Measurements from ENCODE around the gene KRTAP5-11.
"Not testable (repeated sequence)": the region's sequence is repeated elsewhere in the genome, so short reads cannot be mapped to it uniquely, and the experiment has no call there.

The KRTAP5-11 gene

DNA sequence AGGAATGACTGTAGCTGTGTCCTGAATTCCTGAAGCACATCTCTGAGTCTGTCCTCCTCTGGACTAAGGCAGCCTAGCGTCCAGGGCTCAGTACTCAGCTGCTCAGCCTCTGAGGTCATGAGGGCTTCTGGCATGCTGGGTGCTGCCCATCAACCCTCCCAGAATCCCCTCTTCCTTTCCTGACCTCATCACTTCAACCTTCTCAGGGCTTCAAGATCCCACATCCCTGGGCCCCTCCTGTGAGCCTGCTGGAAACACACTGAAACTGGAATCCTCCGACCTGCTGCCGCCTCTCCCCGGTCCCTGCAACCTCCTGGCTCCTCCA is 44.0 kb downstream of the KRTAP5-11 start:
- no peak for DNase-seq (ENCODE audit: low read depth)
- TF ChIP-seq, protein P1, sequence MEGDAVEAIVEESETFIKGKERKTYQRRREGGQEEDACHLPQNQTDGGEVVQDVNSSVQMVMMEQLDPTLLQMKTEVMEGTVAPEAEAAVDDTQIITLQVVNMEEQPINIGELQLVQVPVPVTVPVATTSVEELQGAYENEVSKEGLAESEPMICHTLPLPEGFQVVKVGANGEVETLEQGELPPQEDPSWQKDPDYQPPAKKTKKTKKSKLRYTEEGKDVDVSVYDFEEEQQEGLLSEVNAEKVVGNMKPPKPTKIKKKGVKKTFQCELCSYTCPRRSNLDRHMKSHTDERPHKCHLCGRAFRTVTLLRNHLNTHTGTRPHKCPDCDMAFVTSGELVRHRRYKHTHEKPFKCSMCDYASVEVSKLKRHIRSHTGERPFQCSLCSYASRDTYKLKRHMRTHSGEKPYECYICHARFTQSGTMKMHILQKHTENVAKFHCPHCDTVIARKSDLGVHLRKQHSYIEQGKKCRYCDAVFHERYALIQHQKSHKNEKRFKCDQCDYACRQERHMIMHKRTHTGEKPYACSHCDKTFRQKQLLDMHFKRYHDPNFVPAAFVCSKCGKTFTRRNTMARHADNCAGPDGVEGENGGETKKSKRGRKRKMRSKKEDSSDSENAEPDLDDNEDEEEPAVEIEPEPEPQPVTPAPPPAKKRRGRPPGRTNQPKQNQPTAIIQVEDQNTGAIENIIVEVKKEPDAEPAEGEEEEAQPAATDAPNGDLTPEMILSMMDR (IDR thresholded peaks at IDR 0.05; ENCODE audit: control insufficient read depth, extremely low read depth, insufficient read depth), result no peak

DNA sequence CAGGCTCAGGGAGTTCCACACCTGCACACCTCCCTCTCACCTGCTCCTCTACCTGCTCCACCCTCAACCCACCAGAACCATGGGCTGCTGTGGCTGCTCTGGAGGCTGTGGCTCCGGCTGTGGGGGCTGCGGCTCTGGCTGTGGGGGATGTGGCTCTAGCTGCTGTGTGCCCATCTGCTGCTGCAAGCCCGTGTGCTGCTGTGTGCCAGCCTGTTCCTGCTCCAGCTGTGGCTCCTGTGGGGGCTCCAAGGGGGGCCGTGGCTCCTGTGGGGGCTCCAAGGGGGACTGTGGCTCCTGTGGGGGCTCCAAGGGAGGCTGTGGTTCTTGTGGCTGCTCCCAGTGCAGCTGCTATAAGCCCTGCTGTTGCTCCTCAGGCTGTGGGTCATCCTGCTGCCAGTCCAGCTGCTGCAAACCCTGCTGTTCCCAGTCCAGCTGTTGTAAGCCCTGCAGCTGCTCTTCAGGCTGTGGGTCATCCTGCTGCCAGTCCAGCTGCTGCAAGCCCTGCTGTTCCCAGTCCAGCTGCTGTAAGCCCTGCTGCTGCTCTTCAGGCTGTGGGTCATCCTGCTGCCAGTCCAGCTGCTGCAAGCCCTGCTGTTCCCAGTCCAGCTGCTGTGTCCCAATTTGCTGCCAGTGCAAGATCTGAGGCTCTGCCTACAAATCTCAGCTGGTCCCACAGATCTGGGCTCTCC is 44.6 kb downstream of the KRTAP5-11 start, which contains the start of gene KRTAP5-8:
Gene KRTAP5-8 (plus strand): TSS at position 49 of the 689 bp plus-strand sequence. CDS start 31 bp downstream, at position 80.
- H3K4me3 ChIP-seq (ENCODE audit: low read depth, low read length); DNase-seq (ENCODE audit: low read depth): not testable (repeated sequence)

More for the DNA sequence above, 44.0 kb downstream of the KRTAP5-11 start:
- H3K4me3 ChIP-seq (ENCODE audit: low read depth, low read length), result no peak overlapping the region

DNA sequence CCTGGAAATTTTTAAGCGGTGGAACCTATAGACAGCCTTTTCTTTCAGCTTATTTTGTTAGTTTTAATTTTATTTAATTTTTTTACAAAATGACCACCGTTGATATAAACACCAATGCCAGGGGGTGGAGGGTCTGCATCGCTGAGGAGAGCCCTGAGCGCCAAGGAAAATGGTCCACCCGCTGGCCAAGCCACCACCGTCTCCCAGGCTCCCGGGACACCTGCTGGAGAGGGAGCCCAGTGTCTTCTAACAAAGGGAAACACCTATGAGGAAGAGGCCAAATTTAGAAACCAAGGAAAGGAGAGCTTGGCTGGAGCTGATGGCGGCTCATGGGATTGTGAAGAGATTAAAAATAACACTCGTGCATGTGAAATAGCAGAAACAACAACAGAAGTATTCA is 45.1 kb downstream of the KRTAP5-11 start:
- TF ChIP-seq, protein P1 (IDR thresholded peaks at IDR 0.05; ENCODE audit: control insufficient read depth, extremely low read depth, insufficient read depth), result no peak
- no peak overlapping the region for H3K4me3 ChIP-seq (ENCODE audit: low read depth, low read length)
- DNase-seq (ENCODE audit: low read depth), result no peak

DNA sequence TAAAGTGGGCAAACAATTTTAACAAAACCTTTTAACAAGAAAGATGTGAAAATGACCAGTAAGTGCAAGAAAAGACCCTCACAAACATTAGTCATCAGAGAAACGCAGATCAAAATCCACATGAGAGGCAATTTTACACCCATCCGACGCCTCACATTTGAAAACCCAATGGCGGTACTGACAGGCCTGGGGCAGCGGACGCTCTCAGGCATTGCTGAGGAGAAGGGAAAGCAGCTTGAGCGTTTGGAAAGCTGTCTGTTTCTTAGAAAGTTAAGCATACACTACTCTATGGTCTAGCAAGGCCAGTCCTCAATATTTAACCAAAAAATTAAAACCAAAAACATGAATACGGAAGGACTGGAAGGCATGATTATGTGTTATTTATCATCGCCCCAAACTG is 46.9 kb downstream of the KRTAP5-11 start:
- TF ChIP-seq, protein P1 (IDR thresholded peaks at IDR 0.05; ENCODE audit: control insufficient read depth, extremely low read depth, insufficient read depth), result no peak
- no peak overlapping the region for H3K4me3 ChIP-seq (ENCODE audit: low read depth, low read length)
- no peak for DNase-seq (ENCODE audit: low read depth)

DNA sequence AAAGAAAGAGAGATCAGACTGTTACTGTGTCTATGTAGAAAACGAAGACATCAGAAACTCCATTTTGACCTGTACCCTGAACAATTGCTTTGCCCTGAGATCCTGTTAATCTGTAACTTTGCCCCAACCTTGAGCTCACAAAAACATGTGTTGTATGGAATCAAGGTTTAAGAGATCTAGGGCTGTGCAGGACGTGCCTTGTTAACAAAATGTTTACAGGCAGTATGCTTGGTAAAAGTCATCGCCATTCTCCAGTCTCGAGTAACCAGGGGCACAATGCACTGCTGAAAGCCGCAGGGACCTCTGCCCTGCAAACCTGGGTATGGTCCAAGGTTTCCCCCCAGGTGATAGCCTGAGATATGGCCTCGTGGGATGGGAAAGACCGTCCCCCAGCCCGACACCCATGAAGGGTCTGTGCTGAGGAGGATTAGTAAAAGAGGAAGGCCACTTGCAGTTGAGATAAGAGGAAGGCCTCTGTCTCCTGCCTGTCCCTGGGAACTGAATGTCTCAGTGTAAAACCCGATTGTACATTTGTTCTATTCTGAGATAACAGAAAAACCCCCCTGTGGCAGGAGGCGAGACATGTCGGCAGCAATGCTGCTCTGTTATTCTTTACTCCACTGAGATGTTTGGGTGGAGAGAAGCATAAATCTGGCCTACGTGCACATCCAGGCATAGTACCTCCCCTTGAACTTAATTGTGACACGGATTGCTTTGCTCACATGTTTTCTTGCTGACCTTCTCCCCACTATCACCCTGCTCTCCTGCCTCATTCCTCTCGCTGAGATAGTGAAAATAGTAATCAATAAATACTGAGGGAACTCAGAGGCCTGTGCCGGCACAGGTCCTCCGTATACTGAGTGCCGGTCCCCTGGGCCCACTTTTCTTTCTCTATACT is 47.7 kb downstream of the KRTAP5-11 start:
- H3K4me3 ChIP-seq (ENCODE audit: low read depth, low read length); DNase-seq (ENCODE audit: low read depth): not testable (repeated sequence)

DNA sequence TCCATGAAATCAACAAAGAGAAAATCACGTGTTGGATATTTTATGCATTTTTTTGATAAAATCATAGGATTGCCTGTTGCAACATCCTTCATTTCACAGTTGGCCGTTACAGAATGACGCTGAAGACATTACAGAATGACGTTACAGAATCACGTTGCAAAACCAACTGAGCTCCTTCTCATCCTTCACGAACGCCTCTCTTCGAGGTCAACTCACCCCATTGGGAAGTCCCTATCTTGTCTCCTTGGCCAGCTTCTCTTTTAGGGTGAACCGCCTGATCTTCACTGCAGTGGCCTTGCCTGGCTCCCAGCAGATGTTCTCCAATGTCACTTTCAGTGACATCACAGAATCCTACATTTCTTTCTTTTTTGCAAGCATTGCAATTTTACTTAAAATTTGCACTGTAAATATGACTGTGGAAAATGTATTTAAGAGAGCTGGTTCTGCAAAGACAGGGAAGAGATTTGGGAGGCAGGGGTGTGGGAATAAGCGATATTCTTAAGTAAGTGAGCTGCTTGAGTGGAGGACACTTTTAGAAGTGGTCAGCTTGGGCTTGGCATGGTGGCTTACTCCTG is 50.6 kb downstream of the KRTAP5-11 start:
- H3K4me3 ChIP-seq (ENCODE audit: low read depth, low read length), result no peak overlapping the region
- DNase-seq (ENCODE audit: low read depth), result no peak
- TF ChIP-seq, protein P1 (IDR thresholded peaks at IDR 0.05; ENCODE audit: control insufficient read depth, extremely low read depth, insufficient read depth), result no peak

Data from LNCaP clone FGC (cell line).